ENCODE measurements around the gene INHBC. TPM values are rescaled to one million over a fixed set of nuclear protein-coding genes. Genes with fewer than 3 reads are reported as not detected.

The INHBC gene
- under 1 TPM in 2 of 4 donors, not detected in 2; 0.03 to 0.49 TPM for polyA plus RNA-seq
- long read RNA-seq, donor 1, result 0 reads
- long read RNA-seq, donor 2, result 0 reads
- long read RNA-seq, donor 3, result 0 reads
- long read RNA-seq, donor 4, result 0 reads
- long read RNA-seq, donor 5, result 0 reads
- long read RNA-seq, donor 6, result 0 reads
- long read RNA-seq, donor 7, result 0 reads
- long read RNA-seq, donor 8, result 0 reads
- long read RNA-seq, donor 9, result 0 reads
- long read RNA-seq, donor 10, result 0 reads

DNA sequence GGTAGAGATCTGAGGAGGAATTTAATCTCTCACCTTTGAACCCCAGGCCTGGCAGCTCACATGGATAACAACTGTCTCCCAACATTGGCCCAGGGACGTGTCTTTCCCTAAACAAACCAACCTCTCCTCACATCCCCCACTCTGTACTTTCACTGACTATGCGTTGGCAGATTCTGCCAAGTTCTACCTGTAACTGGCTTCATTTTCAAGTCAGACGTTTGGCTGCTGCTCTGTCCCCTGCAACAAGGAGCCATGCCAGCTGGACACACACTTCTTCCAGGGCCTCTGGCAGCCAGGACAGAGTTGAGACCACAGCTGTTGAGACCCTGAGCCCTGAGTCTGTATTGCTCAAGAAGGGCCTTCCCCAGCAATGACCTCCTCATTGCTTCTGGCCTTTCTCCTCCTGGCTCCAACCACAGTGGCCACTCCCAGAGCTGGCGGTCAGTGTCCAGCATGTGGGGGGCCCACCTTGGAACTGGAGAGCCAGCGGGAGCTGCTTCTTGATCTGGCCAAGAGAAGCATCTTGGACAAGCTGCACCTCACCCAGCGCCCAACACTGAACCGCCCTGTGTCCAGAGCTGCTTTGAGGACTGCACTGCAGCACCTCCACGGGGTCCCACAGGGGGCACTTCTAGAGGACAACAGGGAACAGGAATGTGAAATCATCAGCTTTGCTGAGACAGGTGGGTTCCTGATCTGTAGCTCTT lies at the start of gene INHBC:
Gene INHBC, plus strand, starts transcription at position 268 of the 707 bp plus-strand sequence. Its CDS starts 103 bp downstream, at position 371.
- no peaks in the 10 kb centered on the region for H3K36me3 ChIP-seq (ENCODE audit: control insufficient read depth in 3 of 3, insufficient read depth in 2 of 3, low read depth in 1 of 3, low read length in 3 of 3)
- FAIRE-seq, result no peak
- no peak for DNase-seq
- H3K27ac ChIP-seq (ENCODE audit: low read depth in 1 of 3, low read length in 2 of 3), result no peak within 1 kb of the TSS
- H3K4me1 ChIP-seq (ENCODE audit: control insufficient read depth in 3 of 3, insufficient read depth in 2 of 3, low read depth in 1 of 3, low read length in 2 of 3), result peaks cover 0 to 22% (median 0%) of the 10 kb centered on the region in 3 donors
- no peak within 1 kb of the TSS for H3K4me3 ChIP-seq (ENCODE audit: low read depth in 1 of 3, low read length in 3 of 3)
- 72 to 74% (median 72%) methylated on average over 8 of the region's 8 CpGs for WGBS, 3 donors
- H3K27me3 ChIP-seq (ENCODE audit: control insufficient read depth in 3 of 3, insufficient read depth in 3 of 3, low read length in 3 of 3), result no peaks in the 10 kb centered on the region
- H3K9me3 ChIP-seq (ENCODE audit: control insufficient read depth in 2 of 2, insufficient read depth in 1 of 2, low read depth in 1 of 2, low read length in 1 of 2), result no peaks in the 10 kb centered on the region

GRCh38 chr12:57385586-57385985 lies 49.0 kb upstream of the INHBC start:
- Histone ChIP-seq H3K36me3 (ENCODE audit: control insufficient read depth in 3 of 3, insufficient read depth in 2 of 3, low read depth in 1 of 3, low read length in 3 of 3) (peaks cover 0 to 14% (median 3%) of the 10 kb centered on the region in 3 donors), H3K27me3 (ENCODE audit: control insufficient read depth in 3 of 3, insufficient read depth in 3 of 3, low read length in 3 of 3) (no peaks in the 10 kb centered on the region), H3K4me1 (ENCODE audit: control insufficient read depth in 3 of 3, insufficient read depth in 2 of 3, low read depth in 1 of 3, low read length in 2 of 3) (peaks cover 0 to 16% (median 0%) of the 10 kb centered on the region in 3 donors), H3K9me3 (ENCODE audit: control insufficient read depth in 2 of 2, insufficient read depth in 1 of 2, low read depth in 1 of 2, low read length in 1 of 2) (no peaks in the 10 kb centered on the region), H3K4me3 (ENCODE audit: low read depth in 1 of 3, low read length in 3 of 3) (no peak overlapping the region), H3K27ac (ENCODE audit: low read depth in 1 of 3, low read length in 2 of 3) (no peak overlapping the region)
- no peak for DNase-seq
- no peak for FAIRE-seq
- WGBS, 3 donors, result 80 to 94% (median 93%) methylated on average over 3 of the region's 3 CpGs

DNA sequence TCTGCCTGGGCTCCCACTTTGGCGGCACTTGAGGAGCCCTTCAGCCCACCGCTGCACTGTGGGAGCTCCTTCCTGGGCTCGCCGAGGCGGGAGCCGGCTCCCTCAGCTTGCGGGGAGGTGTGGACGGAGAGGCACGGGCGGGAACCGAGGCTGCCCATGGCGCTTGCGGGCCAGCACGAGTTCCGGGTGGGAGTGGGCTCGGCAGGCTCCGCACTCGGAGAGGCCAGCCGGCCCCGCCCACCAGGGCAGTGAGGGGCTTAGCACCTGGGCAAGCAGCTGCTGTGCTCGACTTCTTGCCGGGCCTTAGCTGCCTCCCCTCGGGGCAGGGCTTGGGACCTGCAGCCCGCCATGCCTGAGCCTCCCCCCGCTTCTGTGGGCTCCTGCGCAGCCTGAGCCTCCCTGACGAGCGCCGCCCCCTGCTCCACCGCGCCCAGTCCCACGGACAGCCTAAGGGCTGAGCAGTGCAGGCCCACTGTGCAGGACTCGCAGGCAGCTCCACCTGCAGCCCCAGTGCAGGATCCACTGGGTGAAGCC lies 48.3 kb upstream of the INHBC start:
- no peaks in the 10 kb centered on the region for H3K9me3 ChIP-seq (ENCODE audit: control insufficient read depth in 2 of 2, insufficient read depth in 1 of 2, low read depth in 1 of 2, low read length in 1 of 2)
- 97 to 98% (median 98%) methylated on average over 25 to 33 of the region's 33 CpGs for WGBS, 3 donors
- H3K36me3 ChIP-seq (ENCODE audit: control insufficient read depth in 3 of 3, insufficient read depth in 2 of 3, low read depth in 1 of 3, low read length in 3 of 3), result peaks cover 0 to 9% (median 3%) of the 10 kb centered on the region in 3 donors
- H3K4me1 ChIP-seq (ENCODE audit: control insufficient read depth in 3 of 3, insufficient read depth in 2 of 3, low read depth in 1 of 3, low read length in 2 of 3), result peaks cover 0 to 16% (median 0%) of the 10 kb centered on the region in 3 donors
- no peak overlapping the region for H3K4me3 ChIP-seq (ENCODE audit: low read depth in 1 of 3, low read length in 3 of 3)
- FAIRE-seq (no peak), DNase-seq (no peak)
- H3K27ac ChIP-seq (ENCODE audit: low read depth in 1 of 3, low read length in 2 of 3), result no peak overlapping the region
- H3K27me3 ChIP-seq (ENCODE audit: control insufficient read depth in 3 of 3, insufficient read depth in 3 of 3, low read length in 3 of 3), result no peaks in the 10 kb centered on the region

DNA sequence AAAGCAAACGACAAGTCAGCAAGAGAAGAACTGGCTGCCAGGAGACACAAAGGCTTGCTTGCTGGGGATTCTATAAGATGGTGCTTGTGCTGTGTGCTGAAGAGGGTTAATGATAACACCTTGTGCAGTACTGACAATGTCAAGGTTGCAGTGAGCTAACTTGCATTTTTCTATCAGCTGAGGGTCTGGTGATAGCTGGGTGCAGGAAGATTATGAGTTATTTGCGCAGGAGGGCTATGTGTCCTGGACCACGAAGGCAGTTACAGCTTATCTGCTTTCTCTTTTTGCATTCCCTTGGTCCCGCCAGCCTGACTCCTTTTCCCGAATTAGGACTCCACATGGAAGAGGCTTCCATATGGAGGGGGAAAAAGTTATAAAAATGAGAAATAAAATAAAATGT lies 46.2 kb upstream of the INHBC start:
- H3K27me3 ChIP-seq (ENCODE audit: control insufficient read depth in 3 of 3, insufficient read depth in 3 of 3, low read length in 3 of 3), result no peaks in the 10 kb centered on the region
- peaks cover 0 to 16% (median 0%) of the 10 kb centered on the region in 3 donors for H3K4me1 ChIP-seq (ENCODE audit: control insufficient read depth in 3 of 3, insufficient read depth in 2 of 3, low read depth in 1 of 3, low read length in 2 of 3)
- no peak overlapping the region for H3K4me3 ChIP-seq (ENCODE audit: low read depth in 1 of 3, low read length in 3 of 3)
- H3K27ac ChIP-seq (ENCODE audit: low read depth in 1 of 3, low read length in 2 of 3), result peak overlapping the region in 1 of 3 donors; percentile 67
- no peaks in the 10 kb centered on the region for H3K9me3 ChIP-seq (ENCODE audit: control insufficient read depth in 2 of 2, insufficient read depth in 1 of 2, low read depth in 1 of 2, low read length in 1 of 2)
- no peak for FAIRE-seq
- H3K36me3 ChIP-seq (ENCODE audit: control insufficient read depth in 3 of 3, insufficient read depth in 2 of 3, low read depth in 1 of 3, low read length in 3 of 3), result peaks cover 0 to 9% (median 3%) of the 10 kb centered on the region in 3 donors
- WGBS, 3 donors, result 92% methylated on average over 5 of the region's 5 CpGs
- no peak for DNase-seq

DNA sequence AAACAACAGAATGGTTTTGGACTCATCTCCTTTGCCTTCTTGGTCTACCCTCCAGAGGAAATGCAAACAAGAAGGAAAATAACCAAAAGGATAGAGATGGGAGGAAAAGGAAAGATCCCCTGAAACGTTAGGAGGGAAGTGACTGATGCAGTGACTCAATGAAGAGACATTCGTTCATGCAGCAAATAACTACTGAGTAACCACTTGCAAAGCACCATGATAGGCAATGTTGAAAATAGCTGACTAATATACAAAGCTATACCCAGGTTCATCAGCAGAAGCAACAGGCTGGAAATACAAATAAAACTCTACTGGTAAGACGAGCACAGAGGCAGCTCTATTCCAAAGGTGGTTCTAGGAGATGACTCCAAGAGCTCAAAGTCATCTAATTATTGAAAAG lies 45.6 kb upstream of the INHBC start:
- WGBS, 3 donors, result 54 to 64% (median 61%) methylated on average over 3 of the region's 3 CpGs

GRCh38 chr12:57390174-57390573 lies 44.4 kb upstream of the INHBC start:
- Histone ChIP-seq H3K9me3 (ENCODE audit: control insufficient read depth in 2 of 2, insufficient read depth in 1 of 2, low read depth in 1 of 2, low read length in 1 of 2) (no peaks in the 10 kb centered on the region), H3K4me3 (ENCODE audit: low read depth in 1 of 3, low read length in 3 of 3) (no peak overlapping the region), H3K36me3 (ENCODE audit: control insufficient read depth in 3 of 3, insufficient read depth in 2 of 3, low read depth in 1 of 3, low read length in 3 of 3) (peaks cover 0 to 21% (median 4%) of the 10 kb centered on the region in 3 donors), H3K27me3 (ENCODE audit: control insufficient read depth in 3 of 3, insufficient read depth in 3 of 3, low read length in 3 of 3) (no peaks in the 10 kb centered on the region), H3K4me1 (ENCODE audit: control insufficient read depth in 3 of 3, insufficient read depth in 2 of 3, low read depth in 1 of 3, low read length in 2 of 3) (peaks cover 0 to 16% (median 0%) of the 10 kb centered on the region in 3 donors), H3K27ac (ENCODE audit: low read depth in 1 of 3, low read length in 2 of 3) (peak overlapping the region in 1 of 3 donors; percentile 65)
- FAIRE-seq, result no peak
- WGBS, 3 donors, result 64 to 80% (median 74%) methylated on average over 2 of the region's 2 CpGs
- DNase-seq, result peak; percentile 32 to 58

More for the DNA sequence above, 45.6 kb upstream of the INHBC start:
- H3K4me3 ChIP-seq (ENCODE audit: low read depth in 1 of 3, low read length in 3 of 3), result no peak overlapping the region
- H3K4me1 ChIP-seq (ENCODE audit: control insufficient read depth in 3 of 3, insufficient read depth in 2 of 3, low read depth in 1 of 3, low read length in 2 of 3), result peaks cover 0 to 16% (median 0%) of the 10 kb centered on the region in 3 donors
- peak overlapping the region in 1 of 3 donors; percentile 67 for H3K27ac ChIP-seq (ENCODE audit: low read depth in 1 of 3, low read length in 2 of 3)
- H3K27me3 ChIP-seq (ENCODE audit: control insufficient read depth in 3 of 3, insufficient read depth in 3 of 3, low read length in 3 of 3), result no peaks in the 10 kb centered on the region
- peaks cover 0 to 12% (median 3%) of the 10 kb centered on the region in 3 donors for H3K36me3 ChIP-seq (ENCODE audit: control insufficient read depth in 3 of 3, insufficient read depth in 2 of 3, low read depth in 1 of 3, low read length in 3 of 3)
- no peaks in the 10 kb centered on the region for H3K9me3 ChIP-seq (ENCODE audit: control insufficient read depth in 2 of 2, insufficient read depth in 1 of 2, low read depth in 1 of 2, low read length in 1 of 2)
- DNase-seq (peak in 1 of 2 donors; percentile 21), FAIRE-seq (no peak)

GRCh38 chr12:57395121-57395520 lies 39.5 kb upstream of the INHBC start:
- FAIRE-seq (no peak), DNase-seq (no peak)
- peaks cover 1 to 24% (median 3%) of the 10 kb centered on the region in 3 donors for H3K36me3 ChIP-seq (ENCODE audit: control insufficient read depth in 3 of 3, insufficient read depth in 2 of 3, low read depth in 1 of 3, low read length in 3 of 3)
- H3K4me3 ChIP-seq (ENCODE audit: low read depth in 1 of 3, low read length in 3 of 3), result no peak overlapping the region
- H3K27ac ChIP-seq (ENCODE audit: low read depth in 1 of 3, low read length in 2 of 3), result no peak overlapping the region
- no peaks in the 10 kb centered on the region for H3K9me3 ChIP-seq (ENCODE audit: control insufficient read depth in 2 of 2, insufficient read depth in 1 of 2, low read depth in 1 of 2, low read length in 1 of 2)
- H3K4me1 ChIP-seq (ENCODE audit: control insufficient read depth in 3 of 3, insufficient read depth in 2 of 3, low read depth in 1 of 3, low read length in 2 of 3), result no peaks in the 10 kb centered on the region
- whole genome bisulfite sequencing, 3 donors, result 95 to 98% (median 95%) methylated on average over 18 of the region's 18 CpGs
- H3K27me3 ChIP-seq (ENCODE audit: control insufficient read depth in 3 of 3, insufficient read depth in 3 of 3, low read length in 3 of 3), result no peaks in the 10 kb centered on the region

- no peak for FAIRE-seq
- Histone ChIP-seq H3K36me3 (ENCODE audit: control insufficient read depth in 3 of 3, insufficient read depth in 2 of 3, low read depth in 1 of 3, low read length in 3 of 3) (peaks cover 1 to 29% (median 3%) of the 10 kb centered on the region in 3 donors), H3K27ac (ENCODE audit: low read depth in 1 of 3, low read length in 2 of 3) (no peak overlapping the region), H3K4me1 (ENCODE audit: control insufficient read depth in 3 of 3, insufficient read depth in 2 of 3, low read depth in 1 of 3, low read length in 2 of 3) (no peaks in the 10 kb centered on the region), H3K4me3 (ENCODE audit: low read depth in 1 of 3, low read length in 3 of 3) (no peak overlapping the region), H3K27me3 (ENCODE audit: control insufficient read depth in 3 of 3, insufficient read depth in 3 of 3, low read length in 3 of 3) (no peaks in the 10 kb centered on the region), H3K9me3 (ENCODE audit: control insufficient read depth in 2 of 2, insufficient read depth in 1 of 2, low read depth in 1 of 2, low read length in 1 of 2) (no peaks in the 10 kb centered on the region)
- 88 to 92% (median 90%) methylated on average over 2 of the region's 2 CpGs for WGBS, 3 donors
- no peak for DNase-seq
Observed at GRCh38 chr12:57397441-57397840, 37.1 kb upstream of the INHBC start.
